CD4-positive, alpha-beta T cell treated with Interferon alpha-2 for 1 hour (primary cell): ENCODE measurements around the gene CYP24A1.
A peak's percentile ranks its signal among the peaks of the same experiment; 100 is the strongest.
"Not testable (repeated sequence)": the region's sequence is repeated elsewhere in the genome, so short reads cannot be mapped to it uniquely, and the experiment has no call there.

Experiments used
- DNase-seq, 2 donors: peaks; one replicate each; pipeline ENCODE4 v3.0.0-alpha.2; 2020 to 2022

CYP24A1 gene

GRCh38 chr20:54132612-54133433 lies 41.0 kb downstream of the CYP24A1 start:
- peak in 1 of 2 donors; percentile 35 for DNase-seq

- DNase-seq: no peak
These were observed 41.8 kb downstream of the CYP24A1 start for GRCh38 chr20:54131675-54132611.

- DNase-seq: not testable (repeated sequence)
These were observed 42.7 kb downstream of the CYP24A1 start for GRCh38 chr20:54131125-54131524.

- no peak for DNase-seq
These were observed 44.4 kb downstream of the CYP24A1 start for GRCh38 chr20:54129350-54129749.

GRCh38 chr20:54127855-54128574 lies 45.8 kb downstream of the CYP24A1 start:
- no peak for DNase-seq

- no peak for DNase-seq
These were observed 46.8 kb downstream of the CYP24A1 start for GRCh38 chr20:54126806-54127655.

GRCh38 chr20:54126328-54126727 lies 47.5 kb downstream of the CYP24A1 start:
- DNase-seq: not testable (repeated sequence)

GRCh38 chr20:54123587-54124180 lies 50.1 kb downstream of the CYP24A1 start:
- no peak for DNase-seq

GRCh38 chr20:54122681-54123586 lies 50.9 kb downstream of the CYP24A1 start:
- DNase-seq: no peak

- DNase-seq: no peak
These were observed 51.6 kb downstream of the CYP24A1 start for GRCh38 chr20:54122189-54122588.

- DNase-seq: no peak
These were observed 54.0 kb downstream of the CYP24A1 start for GRCh38 chr20:54119744-54120143.

GRCh38 chr20:54118220-54119001 lies 55.4 kb downstream of the CYP24A1 start:
- no peak for DNase-seq

- DNase-seq: no peak
These were observed 57.1 kb downstream of the CYP24A1 start for GRCh38 chr20:54116550-54117235.

- DNase-seq: no peak
These were observed 58.5 kb downstream of the CYP24A1 start for GRCh38 chr20:54115172-54115854.

GRCh38 chr20:54114109-54114508 lies 59.7 kb downstream of the CYP24A1 start:
- DNase-seq: no peak

GRCh38 chr20:54113566-54113965 lies 60.2 kb downstream of the CYP24A1 start:
- no peak for DNase-seq

- no peak for DNase-seq
These were observed 61.4 kb downstream of the CYP24A1 start for GRCh38 chr20:54112221-54112884.

GRCh38 chr20:54111460-54111859 lies 62.3 kb downstream of the CYP24A1 start:
- DNase-seq: no peak
